ENCODE data around the gene FGGY.
"Not testable (repeated sequence)": the region's sequence is repeated elsewhere in the genome, so short reads cannot be mapped to it uniquely, and the experiment has no call there.

FGGY gene

DNA sequence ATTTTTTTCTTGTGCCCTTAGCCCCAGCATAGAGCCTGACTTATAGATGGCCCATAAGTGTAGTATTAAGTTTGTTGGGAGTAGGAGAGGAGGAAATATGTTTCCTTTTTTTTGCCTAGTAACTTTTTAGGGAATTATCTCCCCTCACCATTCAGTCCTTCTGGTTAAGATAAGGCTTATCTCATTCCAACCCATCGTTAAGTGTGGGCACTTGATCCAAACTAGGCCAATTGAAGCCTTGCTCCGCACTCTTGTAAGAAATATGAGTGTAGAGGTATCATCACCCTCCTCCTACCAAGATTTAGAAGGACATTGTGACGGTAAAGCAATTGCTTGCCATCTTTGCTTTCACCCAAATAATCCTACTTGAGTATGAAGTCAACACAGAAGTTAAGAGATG lies 8.8 kb upstream of the FGGY start:
- DNase-seq (ENCODE audit: low read depth in 2 of 2) = no peak

- DNase-seq (ENCODE audit: low read depth in 2 of 2) = no peak
Observed at GRCh38 chr1:59289570-59289969, 7.3 kb upstream of the FGGY start.

DNA sequence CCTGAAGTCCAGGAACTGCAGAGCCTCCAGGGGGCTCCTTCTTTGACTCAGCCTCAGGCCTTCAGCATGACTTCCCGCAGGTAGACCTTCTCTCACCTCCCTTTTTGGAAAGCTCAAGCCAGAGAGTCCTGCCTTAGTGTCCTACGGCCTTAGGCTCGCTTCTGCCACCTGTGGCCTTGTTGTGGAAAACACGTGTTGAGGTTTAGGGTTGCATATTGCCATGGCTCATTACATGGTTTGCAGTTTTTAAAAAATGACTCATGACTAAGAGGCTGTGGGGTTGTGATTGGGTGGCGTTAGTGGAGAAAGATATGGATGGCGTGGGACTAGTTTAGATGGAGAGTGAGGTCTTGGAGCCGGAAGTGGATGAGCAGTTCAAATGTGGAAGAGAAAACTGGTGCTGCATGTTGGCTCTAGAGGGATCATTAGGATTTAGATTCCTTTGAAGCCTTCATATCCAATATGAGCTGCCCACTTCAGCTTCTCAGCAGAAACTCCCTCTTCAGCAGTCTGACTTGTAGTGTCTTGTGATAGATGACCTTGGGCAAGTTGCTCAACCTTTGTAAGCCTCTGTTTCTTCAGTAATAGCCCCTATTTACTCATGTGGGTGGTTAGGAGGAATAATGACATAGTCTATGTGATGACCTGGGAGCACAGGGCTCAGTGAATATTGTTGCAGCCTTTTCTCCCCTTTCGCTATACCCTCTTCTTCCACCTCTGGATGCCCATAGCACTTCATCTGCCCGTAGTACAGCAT lies 6.5 kb upstream of the FGGY start:
- no peak for DNase-seq (ENCODE audit: low read depth in 2 of 2)

DNA sequence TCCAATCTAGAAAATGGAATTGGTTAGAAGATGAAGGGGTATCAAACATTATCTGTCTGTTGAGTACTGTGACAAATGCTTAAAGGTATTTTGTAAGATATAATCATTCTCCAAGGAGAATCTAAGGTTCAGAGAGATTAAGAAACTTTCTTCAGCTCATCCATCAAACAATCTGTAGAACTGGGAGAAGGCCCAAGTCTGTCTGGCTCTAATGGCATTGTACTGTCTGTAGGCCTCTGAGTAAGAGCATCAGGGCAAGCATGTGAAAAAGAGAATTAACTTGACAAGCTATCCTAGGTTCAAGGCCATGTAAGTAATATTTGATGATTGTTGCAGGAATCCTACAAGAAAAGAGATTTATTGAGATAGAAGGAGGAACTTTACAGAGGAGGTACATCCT lies 5.3 kb upstream of the FGGY start:
- DNase-seq (ENCODE audit: low read depth in 2 of 2) = no peak

DNA sequence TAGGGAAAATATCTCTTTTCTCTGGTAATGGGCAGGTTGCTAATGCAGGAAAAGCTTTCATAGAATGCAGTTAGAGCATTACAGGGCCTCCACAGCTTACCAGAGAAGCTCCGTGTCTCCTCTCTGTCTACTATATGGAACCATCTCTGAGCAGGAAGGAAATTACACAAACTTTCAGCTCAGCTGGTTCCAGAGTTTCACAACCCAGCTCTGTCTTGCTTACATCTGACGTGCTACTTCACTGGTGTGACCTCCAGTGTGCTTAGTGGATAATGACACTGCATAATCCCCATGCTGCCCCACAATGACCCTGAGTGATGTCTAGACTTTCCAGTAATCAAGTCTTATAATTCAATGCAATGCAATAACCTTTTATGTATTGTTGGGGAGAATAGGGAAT lies 4.3 kb upstream of the FGGY start:
- DNase-seq (ENCODE audit: low read depth in 2 of 2) = no peak

- no peak for DNase-seq (ENCODE audit: low read depth in 2 of 2)
Observed at GRCh38 chr1:59293206-59293605, 3.7 kb upstream of the FGGY start.

- no peak for DNase-seq (ENCODE audit: low read depth in 2 of 2)
Observed at GRCh38 chr1:59293849-59294248, 3.0 kb upstream of the FGGY start.

GRCh38 chr1:59294423-59294822 lies 2.5 kb upstream of the FGGY start:
- no peak for DNase-seq (ENCODE audit: low read depth in 2 of 2)

- no peak for DNase-seq (ENCODE audit: low read depth in 2 of 2)
Observed at GRCh38 chr1:59295618-59296017, 1.3 kb upstream of the FGGY start.

GRCh38 chr1:59298026-59298583 lies 1.2 kb downstream of the FGGY start:
- DNase-seq (ENCODE audit: low read depth in 2 of 2) = no peak

DNA sequence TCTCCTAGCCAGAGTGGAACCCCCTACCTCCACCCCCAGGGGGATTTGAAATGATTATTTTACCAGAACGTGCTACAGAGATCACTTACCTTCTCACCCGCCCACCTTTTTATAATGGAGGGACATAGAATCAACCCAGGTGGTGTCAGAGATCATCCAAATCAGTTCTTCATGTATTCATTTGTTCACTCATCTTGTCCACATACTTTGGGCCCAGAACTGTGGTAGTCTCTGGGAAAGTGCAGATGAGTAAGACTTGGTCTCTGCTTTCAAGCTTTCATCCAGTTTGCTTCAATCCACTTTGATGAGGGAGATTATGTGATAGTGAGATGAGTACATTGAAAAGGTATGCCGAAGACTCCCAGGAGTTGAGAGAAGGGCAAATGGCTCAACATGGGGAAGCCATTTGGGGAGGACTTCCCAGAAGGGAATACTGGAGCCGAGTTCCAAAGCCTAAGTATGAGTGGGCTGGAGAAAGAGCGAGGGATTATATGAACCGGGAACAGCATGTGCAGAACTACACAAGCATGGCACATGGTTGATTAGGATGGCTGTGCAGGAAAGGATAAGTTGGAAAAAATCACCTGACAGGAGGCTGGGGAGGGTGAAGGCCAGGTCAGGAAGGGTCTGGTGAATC lies 1.9 kb downstream of the FGGY start:
- DNase-seq (ENCODE audit: low read depth in 2 of 2) = no peak

DNA sequence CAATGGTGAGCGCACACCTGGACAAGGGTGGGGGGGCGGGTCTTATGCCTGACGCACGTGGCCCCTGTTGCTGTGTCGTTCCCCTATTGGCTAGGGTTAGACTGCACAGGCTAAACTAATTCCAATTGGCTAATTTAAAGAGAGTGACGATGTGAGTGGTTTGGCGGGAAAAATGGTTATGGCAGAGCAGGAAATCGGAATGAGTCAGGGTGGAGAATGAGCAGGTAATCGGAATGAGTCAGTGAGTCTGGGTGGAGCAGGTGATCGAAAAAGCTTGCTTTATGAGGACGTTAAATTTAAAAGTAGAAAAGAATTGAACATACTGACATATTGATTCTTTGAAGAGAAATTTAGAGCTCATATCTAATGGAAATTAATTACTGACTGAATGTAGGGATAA lies 2.8 kb downstream of the FGGY start:
- not testable (repeated sequence) for DNase-seq (ENCODE audit: low read depth in 2 of 2)

DNA sequence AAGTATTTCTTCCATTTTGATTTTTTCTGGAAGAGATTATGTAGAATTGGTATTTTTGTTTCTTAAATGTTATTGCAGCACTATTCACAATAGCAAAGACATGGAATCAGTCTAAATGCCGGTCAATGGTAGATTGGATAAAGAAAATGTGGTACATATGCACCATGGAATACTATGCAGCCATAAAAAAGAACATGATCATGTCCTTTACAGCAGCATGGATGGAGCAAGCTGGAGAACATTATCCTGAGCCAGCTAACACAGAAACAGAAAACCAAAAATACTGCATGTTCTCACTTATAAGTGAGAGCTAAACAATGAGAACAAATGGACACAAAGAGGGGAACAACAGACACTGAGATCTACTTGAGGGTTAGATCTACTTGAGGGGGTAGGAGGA lies 5.4 kb downstream of the FGGY start:
- no peak for DNase-seq (ENCODE audit: low read depth in 2 of 2)

- DNase-seq (ENCODE audit: low read depth in 2 of 2) = no peak
Observed at GRCh38 chr1:59302871-59303270, 6.0 kb downstream of the FGGY start.

GRCh38 chr1:59305188-59305587 lies 8.3 kb downstream of the FGGY start:
- no peak for DNase-seq (ENCODE audit: low read depth in 2 of 2)

DNA sequence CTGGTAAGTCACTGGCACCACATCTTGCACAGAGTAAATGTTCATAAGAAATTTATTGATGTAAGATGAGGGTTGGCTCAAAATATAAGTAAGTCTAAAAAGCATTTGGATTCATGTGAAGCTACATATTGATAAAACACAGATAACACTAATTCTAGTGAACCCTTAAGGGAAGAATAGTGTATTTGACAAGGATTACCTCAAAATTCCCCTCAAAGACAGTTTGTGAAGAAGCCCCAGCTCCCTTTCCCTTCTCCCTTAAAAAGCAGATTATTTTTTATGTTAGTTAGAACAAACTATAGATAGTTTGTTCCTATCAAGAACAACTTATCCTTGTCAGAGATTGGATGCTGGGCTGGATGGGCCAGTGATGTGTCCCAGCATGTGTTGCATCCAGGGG lies 10.7 kb downstream of the FGGY start:
- DNase-seq (ENCODE audit: low read depth in 2 of 2) = no peak

DNA sequence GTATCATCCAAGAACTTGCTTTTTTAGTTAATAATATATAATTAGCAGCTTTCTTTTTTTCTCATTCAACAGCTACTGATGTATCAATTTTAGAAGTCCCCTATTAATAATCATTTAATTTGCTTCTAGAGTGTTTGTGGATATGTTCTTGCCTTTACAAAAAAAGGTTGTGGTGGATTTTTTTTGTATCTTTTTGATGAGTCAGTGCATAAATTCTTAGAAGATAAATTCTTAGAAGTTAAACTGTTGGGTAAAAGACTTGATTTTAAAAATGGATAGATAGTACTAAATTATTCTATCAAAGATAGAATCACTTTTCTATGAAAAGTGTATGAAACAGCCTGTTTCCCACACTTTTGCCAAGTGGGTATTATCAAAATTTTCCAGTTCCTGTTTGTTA lies 11.9 kb downstream of the FGGY start:
- DNase-seq (ENCODE audit: low read depth in 2 of 2) = no peak

- DNase-seq (ENCODE audit: low read depth in 2 of 2) = no peak
Observed at GRCh38 chr1:59309392-59309791, 12.5 kb downstream of the FGGY start.

GRCh38 chr1:59309795-59310548 lies 13.1 kb downstream of the FGGY start:
- DNase-seq (ENCODE audit: low read depth in 2 of 2) = no peak

DNA sequence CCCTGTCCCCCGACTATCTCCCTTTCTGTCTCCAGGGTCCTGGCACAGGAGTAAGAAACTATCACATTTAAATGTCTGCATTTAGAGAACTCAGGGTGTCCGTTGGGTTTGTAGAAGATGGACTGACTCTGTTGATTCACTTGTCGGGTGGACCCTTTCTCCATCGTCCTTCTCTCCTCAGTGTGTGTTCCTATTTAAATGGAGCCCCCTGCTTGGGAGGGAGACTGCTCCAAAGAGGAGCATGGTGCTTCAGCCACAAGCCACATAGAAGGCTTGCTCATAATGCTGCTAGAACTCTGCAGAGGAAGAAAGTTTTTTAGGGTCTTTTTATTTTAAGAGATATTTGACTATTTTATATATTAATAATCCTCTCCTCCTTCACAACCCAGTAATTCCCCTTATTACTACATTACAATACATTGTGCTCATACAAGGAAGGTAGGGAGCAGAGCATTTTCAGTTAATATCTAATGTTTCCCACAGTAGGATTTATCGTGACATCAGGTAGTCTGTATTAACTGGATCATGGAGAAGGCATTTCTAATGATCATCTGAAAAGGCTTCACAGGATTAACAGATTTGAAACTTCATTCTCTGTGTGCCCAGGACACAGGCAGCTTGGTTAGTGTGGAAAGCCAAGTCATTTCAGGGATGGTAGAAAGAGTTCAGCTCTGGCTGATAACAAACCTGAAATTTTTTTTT lies 13.8 kb downstream of the FGGY start:
- no peak for DNase-seq (ENCODE audit: low read depth in 2 of 2)

DNA sequence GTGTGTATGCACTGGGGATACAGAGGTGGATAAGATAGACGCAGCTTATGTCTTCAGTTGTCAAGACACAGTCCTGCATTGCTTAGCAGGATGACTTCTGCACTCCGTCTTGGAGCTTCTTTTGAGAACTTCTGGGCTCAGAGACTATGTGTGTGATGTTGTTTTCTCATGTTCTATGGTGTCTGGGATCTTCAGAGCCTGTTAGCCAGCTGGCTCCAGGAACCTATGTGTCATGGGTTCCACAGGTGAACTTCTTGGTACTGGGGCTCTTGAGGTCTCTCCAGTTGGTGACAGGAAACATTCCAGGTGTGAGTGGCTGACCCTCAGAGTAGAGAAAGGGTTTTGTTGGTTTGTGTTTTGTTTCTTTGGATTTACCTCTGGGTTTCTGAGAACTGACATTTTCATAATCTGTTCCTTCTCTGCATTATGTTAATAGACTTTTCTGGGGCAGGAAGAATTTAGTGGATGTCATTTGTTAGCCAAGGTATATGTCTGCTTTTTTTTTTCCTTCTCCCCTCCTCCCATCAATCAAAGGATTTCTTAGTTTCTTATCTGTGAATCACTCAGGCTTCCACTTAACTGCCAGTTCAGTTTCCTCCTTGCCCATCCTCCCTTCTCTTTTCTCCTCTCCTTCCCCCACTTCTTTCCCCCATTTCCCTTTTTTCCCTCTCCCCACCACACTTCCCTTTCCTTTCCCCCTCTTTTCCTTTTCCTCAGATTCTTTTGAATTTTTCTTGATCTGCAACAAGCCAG lies 18.1 kb downstream of the FGGY start:
- DNase-seq (ENCODE audit: low read depth in 2 of 2) = no peak

Measured in stimulated activated CD4-positive, alpha-beta T cell treated with anti-CD3 and anti-CD28 coated beads, Interleukin-1b, Interleukin-23, amount 100 ng/mL, for 4 hours (primary cell).